ENCODE results near the gene LRRC25.

DNA sequence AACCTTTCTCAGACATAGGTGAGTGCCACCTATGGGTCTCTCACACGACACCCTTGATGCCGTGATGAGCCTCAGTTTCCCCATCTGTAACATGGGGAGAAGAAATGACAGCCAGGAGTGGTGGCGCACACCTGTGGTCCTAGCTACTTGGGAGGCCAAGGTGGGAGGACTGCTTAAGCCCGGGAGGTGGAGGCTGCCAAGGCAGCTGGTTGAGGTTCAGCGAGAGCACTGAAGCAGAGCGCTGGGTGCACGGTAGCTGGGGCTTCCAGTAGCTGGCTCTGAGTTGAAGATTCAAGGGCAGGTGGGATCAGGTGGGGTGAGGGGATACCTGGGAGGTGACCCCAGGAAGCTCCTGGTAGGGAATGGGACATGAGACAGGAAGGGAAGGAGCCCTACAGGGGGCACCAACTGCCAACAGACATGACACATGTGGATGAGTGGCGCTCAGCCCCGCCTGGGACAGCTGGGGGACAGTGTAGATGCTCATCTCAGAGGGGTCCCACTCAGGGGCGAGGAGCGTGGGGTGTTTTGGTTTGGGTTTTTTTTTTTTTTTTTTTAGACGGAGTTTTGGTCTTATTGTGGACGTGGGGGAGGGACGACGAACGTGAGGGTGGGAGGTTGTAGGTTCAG is 15.3 kb upstream of the LRRC25 start:
- TF ChIP-seq CEBPB (IDR thresholded peaks at IDR 0.05; ENCODE audit: low read depth, low read length): no peak
- no peak for TF ChIP-seq CTCF (conservative IDR thresholded peaks at IDR 0.05; ENCODE audit: low read depth, low read length)
- TF ChIP-seq MAZ (IDR thresholded peaks at IDR 0.05; ENCODE audit: borderline replicate concordance, low read depth, low read length): no peak
- no peak for TF ChIP-seq POLR2A (IDR thresholded peaks at IDR 0.05; ENCODE audit: low read depth, low read length)
- TF ChIP-seq FOS (IDR thresholded peaks at IDR 0.05; ENCODE audit: low read depth, low read length): no peak
- no peak for TF ChIP-seq SMC3 (IDR thresholded peaks at IDR 0.05; ENCODE audit: low read depth, low read length)
- TF ChIP-seq BHLHE40 (IDR thresholded peaks at IDR 0.05; ENCODE audit: low read depth, low read length): no peak
- TF ChIP-seq RAD21 (IDR thresholded peaks at IDR 0.05; ENCODE audit: low read length): no peak
- TF ChIP-seq CHD1 (IDR thresholded peaks at IDR 0.05; ENCODE audit: low read depth, low read length): no peak
